Measurements from ENCODE around the gene WDR37.
A peak's percentile ranks its signal among the peaks of the same experiment; 100 is the strongest.
"Not testable (repeated sequence)": the region's sequence is repeated elsewhere in the genome, so short reads cannot be mapped to it uniquely, and the experiment has no call there.

The WDR37 gene

DNA sequence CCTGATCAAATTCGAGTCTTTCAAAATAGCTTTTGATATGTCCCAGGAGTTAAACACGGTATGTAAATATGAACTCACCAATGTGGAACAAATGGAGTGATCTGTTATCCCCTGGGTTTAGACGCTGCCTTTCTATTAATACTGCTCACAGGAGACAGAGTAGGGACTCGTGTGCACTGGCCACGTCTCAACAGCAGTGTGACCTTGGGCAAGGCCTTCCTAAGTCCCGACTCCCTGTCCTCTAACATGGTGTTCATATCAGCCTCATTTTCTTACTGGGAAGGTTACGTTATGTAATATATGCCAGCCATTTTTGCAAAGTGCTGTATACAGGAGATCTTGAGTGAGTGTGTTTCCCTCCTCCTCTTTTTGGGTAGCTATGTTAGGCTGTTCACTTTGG, 1.8 kb downstream of the WDR37 start:
- peak overlapping the region; percentile 1 for H3K9ac ChIP-seq (ENCODE audit: insufficient read length, low read depth)
- peaks cover 23% of the 10 kb centered on the region for H3K36me3 ChIP-seq (ENCODE audit: insufficient read depth, insufficient read length, low read length)
- H3K4me1 ChIP-seq (ENCODE audit: insufficient read depth, insufficient read length) = no peaks in the 10 kb centered on the region
- no peaks in the 10 kb centered on the region for H3K27me3 ChIP-seq (ENCODE audit: insufficient read depth, insufficient read length)
- no peak for TF ChIP-seq ZNF274 (IDR thresholded peaks at IDR 0.05; ENCODE audit: low read depth, low read length)
- no peak for TF ChIP-seq YY1 (IDR thresholded peaks at IDR 0.05; ENCODE audit: insufficient read depth, insufficient read length)
- TF ChIP-seq SUZ12 (IDR thresholded peaks at IDR 0.05; ENCODE audit: extremely low read depth, insufficient read depth, insufficient read length) = no peak
- H3K4me3 ChIP-seq (ENCODE audit: insufficient read length, low read depth) = no peak overlapping the region
- no peaks in the 10 kb centered on the region for H3K9me3 ChIP-seq (ENCODE audit: insufficient read depth, low read length)
- no peak for DNase-seq (ENCODE audit: low read depth, low spot score)

DNA sequence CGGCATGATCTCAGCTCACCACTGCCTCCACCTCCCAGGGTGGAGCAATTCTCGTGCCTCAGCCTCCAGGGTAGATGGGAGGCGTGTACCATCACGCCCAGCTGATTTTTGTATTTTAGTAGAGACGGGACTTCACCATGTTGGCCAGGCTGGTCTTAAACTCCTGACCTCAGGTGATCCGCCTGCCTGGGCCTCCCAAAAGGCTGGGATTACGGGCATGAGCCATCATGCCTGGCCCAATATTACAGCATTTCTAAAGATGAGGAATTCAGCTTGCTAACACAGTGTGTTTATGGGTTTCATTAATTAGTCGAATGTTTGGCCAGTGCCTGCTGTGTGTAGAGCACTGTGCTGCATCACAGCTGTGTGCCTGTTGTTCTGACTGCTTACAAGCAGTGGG, 3.7 kb downstream of the WDR37 start:
- no peak for DNase-seq (ENCODE audit: low read depth, low spot score)
- no peaks in the 10 kb centered on the region for H3K9me3 ChIP-seq (ENCODE audit: insufficient read depth, low read length)
- no peak overlapping the region for H3K9ac ChIP-seq (ENCODE audit: insufficient read length, low read depth)
- TF ChIP-seq ZNF274 (IDR thresholded peaks at IDR 0.05; ENCODE audit: low read depth, low read length) = no peak
- TF ChIP-seq YY1 (IDR thresholded peaks at IDR 0.05; ENCODE audit: insufficient read depth, insufficient read length) = no peak
- no peak for TF ChIP-seq SUZ12 (IDR thresholded peaks at IDR 0.05; ENCODE audit: extremely low read depth, insufficient read depth, insufficient read length)
- H3K4me1 ChIP-seq (ENCODE audit: insufficient read depth, insufficient read length) = no peaks in the 10 kb centered on the region
- H3K27me3 ChIP-seq (ENCODE audit: insufficient read depth, insufficient read length) = no peaks in the 10 kb centered on the region
- H3K4me3 ChIP-seq (ENCODE audit: insufficient read length, low read depth) = no peak overlapping the region
- peaks cover 4% of the 10 kb centered on the region for H3K36me3 ChIP-seq (ENCODE audit: insufficient read depth, insufficient read length, low read length)

DNA sequence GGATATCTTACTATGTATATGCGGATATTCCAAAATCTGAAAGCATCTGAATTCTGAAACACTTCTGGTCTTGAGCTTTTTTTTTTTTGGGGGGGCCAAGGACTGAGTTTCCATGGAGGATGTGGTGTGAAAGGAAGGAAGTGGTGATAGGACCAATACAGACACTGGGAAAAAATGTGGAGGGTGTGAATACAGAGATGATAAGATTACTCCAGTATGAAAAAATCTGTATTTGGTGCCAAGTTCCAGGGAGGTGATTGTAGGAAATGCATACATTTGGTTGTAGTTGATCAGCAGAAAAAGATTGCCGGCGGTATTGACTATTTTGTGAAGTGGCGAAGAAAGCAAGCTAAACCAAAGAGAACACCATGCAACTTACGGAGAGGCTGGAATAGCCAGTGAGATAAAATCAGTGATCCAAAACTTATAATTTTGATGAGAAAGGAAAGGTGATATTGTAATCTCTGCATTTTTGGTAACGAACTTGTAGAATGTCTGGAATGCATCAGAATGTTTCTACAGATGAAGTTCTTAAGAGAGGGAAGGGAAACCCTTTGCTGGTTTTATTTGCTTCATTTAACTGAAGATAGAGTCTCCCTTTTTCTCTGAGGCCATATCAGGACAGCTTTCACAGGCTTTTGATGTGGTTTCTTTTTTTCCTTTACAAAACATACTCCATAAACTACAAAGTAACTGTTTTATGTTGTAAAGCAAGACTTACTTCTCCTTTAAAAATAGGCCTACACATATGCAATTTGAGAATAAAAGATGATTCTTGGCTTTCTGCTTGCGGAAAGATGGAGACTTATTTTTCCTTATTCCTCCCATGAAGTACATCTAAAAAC, 6.0 kb downstream of the WDR37 start:
- TF ChIP-seq ZNF274 (IDR thresholded peaks at IDR 0.05; ENCODE audit: low read depth, low read length) = no peak
- no peak for TF ChIP-seq SUZ12 (IDR thresholded peaks at IDR 0.05; ENCODE audit: extremely low read depth, insufficient read depth, insufficient read length)
- no peak for TF ChIP-seq YY1 (IDR thresholded peaks at IDR 0.05; ENCODE audit: insufficient read depth, insufficient read length)
- no peak overlapping the region for H3K9ac ChIP-seq (ENCODE audit: insufficient read length, low read depth)
- H3K36me3 ChIP-seq (ENCODE audit: insufficient read depth, insufficient read length, low read length) = peaks cover 3% of the 10 kb centered on the region
- H3K27me3 ChIP-seq (ENCODE audit: insufficient read depth, insufficient read length) = no peaks in the 10 kb centered on the region
- DNase-seq (ENCODE audit: low read depth, low spot score) = no peak
- no peaks in the 10 kb centered on the region for H3K4me1 ChIP-seq (ENCODE audit: insufficient read depth, insufficient read length)
- no peaks in the 10 kb centered on the region for H3K9me3 ChIP-seq (ENCODE audit: insufficient read depth, low read length)
- H3K4me3 ChIP-seq (ENCODE audit: insufficient read length, low read depth) = no peak overlapping the region

DNA sequence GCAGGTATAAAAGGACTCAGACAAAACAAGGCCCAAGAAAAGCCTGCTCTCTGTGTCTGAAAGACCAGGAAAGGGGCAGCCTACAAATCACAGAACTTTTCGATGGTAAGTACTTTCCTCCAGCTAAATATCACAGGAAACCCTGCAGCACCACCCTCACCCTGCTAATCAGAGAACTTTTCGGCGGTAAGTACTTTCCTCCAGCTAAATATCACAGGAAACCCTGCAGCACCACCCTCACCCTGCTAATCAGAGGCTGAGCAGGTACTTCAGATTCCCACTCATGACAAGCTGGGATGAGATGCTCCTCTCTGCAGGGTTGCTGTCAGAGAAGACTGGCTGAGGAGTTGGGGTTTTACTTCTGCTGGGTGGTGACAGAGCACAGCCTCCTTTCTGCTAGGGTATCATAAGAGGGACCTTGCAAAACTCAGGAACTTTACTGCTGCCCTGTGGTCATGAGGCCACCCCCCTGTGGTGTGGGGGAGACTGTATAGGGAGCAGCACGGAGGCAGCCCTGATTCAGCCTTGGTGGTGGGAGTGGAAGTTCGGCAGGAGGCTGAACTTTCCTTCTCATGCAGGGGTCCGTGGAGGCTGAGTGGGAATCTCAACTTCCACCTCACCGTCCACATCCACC, 7.2 kb downstream of the WDR37 start:
- TF ChIP-seq ZNF274 (IDR thresholded peaks at IDR 0.05; ENCODE audit: low read depth, low read length) = no peak
- Histone ChIP-seq H3K9me3 (ENCODE audit: insufficient read depth, low read length) (no peaks in the 10 kb centered on the region), H3K4me1 (ENCODE audit: insufficient read depth, insufficient read length) (no peaks in the 10 kb centered on the region), H3K9ac (ENCODE audit: insufficient read length, low read depth) (no peak overlapping the region), H3K4me3 (ENCODE audit: insufficient read length, low read depth) (no peak overlapping the region), H3K27me3 (ENCODE audit: insufficient read depth, insufficient read length) (no peaks in the 10 kb centered on the region), H3K36me3 (ENCODE audit: insufficient read depth, insufficient read length, low read length) (no peaks in the 10 kb centered on the region)
- no peak for DNase-seq (ENCODE audit: low read depth, low spot score)

DNA sequence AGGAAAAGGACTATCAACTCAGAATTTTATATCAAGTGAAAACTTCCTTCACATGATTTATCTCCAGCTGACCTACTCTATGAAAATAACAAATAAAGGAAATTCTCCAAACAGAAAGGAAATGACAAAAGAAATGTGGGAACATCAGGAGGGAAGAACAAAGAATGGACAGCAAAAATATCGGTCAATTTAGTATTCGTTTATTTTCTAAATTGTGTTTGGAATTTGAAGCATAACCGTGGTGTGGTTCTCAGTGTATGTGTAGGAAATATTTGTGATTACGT, 8.7 kb downstream of the WDR37 start:
- H3K4me1 ChIP-seq (ENCODE audit: insufficient read depth, insufficient read length) = no peaks in the 10 kb centered on the region
- H3K4me3 ChIP-seq (ENCODE audit: insufficient read length, low read depth) = no peak overlapping the region
- no peak overlapping the region for H3K9ac ChIP-seq (ENCODE audit: insufficient read length, low read depth)
- no peaks in the 10 kb centered on the region for H3K9me3 ChIP-seq (ENCODE audit: insufficient read depth, low read length)
- no peaks in the 10 kb centered on the region for H3K27me3 ChIP-seq (ENCODE audit: insufficient read depth, insufficient read length)
- no peaks in the 10 kb centered on the region for H3K36me3 ChIP-seq (ENCODE audit: insufficient read depth, insufficient read length, low read length)
- no peak for DNase-seq (ENCODE audit: low read depth, low spot score)
- TF ChIP-seq SUZ12 (IDR thresholded peaks at IDR 0.05; ENCODE audit: extremely low read depth, insufficient read depth, insufficient read length) (no peak), ZNF274 (IDR thresholded peaks at IDR 0.05; ENCODE audit: low read depth, low read length) (no peak), YY1 (IDR thresholded peaks at IDR 0.05; ENCODE audit: insufficient read depth, insufficient read length) (no peak)

DNA sequence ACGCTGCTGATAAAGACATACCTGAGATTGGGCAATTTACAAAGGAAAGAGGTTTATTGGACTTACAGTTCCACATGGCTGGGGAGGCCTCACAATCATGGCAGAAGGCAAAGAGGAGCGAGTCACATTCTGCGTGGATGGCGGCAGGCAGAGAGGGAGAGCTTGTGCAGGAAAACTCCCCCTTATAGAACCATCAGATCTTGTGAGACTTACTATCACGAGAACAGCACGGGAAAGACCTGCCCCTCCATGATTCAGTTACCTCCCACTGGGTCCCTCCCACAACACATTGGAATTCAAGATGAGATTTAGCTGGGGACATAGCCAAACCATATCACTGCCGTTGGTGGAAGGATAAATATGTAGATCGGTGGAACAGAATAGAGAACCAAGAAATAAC, 10.5 kb downstream of the WDR37 start:
- H3K9ac ChIP-seq (ENCODE audit: insufficient read length, low read depth); H3K36me3 ChIP-seq (ENCODE audit: insufficient read depth, insufficient read length, low read length); DNase-seq (ENCODE audit: low read depth, low spot score); H3K27me3 ChIP-seq (ENCODE audit: insufficient read depth, insufficient read length); H3K9me3 ChIP-seq (ENCODE audit: insufficient read depth, low read length); H3K4me3 ChIP-seq (ENCODE audit: insufficient read length, low read depth); H3K4me1 ChIP-seq (ENCODE audit: insufficient read depth, insufficient read length): not testable (repeated sequence)

DNA sequence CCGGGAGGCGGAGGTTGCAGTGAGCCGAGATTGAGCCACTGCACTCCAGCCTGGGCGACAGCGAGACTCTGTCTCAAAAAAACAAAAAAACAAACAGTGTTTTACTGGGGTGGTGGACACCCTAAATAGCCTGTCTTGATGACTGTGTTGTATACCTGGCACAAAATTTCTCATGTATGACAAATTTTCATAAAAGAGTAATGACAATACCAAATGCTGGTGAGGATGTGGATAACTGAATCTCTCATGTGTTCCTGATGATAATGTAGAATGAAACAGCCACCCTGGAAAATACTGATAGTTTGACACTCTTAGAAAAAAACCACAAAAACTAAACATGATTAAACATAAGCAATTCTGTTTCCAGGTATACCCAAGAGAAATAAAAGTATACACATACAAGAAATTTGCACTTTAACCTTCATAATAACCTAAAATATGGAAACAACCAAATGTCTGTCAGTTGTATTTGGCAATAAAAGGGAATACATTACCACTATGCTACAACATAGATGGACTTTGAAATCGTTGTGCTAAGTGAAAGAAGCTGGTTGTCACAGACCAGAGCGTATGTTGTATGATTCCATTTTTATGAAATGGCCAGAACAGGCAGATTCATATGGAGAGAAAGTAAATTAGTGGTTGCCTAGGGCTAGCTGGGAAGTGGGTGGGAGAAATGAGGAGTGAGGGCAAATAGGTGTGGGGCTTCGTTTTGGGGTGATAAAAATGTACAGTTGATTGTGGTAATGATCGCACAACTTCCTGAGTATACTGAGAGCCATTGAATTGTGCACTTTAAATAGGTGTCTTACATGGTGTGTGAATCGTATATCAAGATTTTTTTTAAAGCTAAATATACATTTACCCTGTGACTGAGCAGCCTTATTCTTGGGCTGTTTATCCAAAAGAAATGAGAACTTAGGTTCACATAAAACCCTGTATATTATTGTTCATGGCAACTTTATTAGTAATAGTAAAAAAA, 12.5 kb downstream of the WDR37 start:
- DNase-seq (ENCODE audit: low read depth, low spot score) = no peak
- Histone ChIP-seq H3K36me3 (ENCODE audit: insufficient read depth, insufficient read length, low read length) (peaks cover 11% of the 10 kb centered on the region), H3K9ac (ENCODE audit: insufficient read length, low read depth) (no peak overlapping the region), H3K27me3 (ENCODE audit: insufficient read depth, insufficient read length) (no peaks in the 10 kb centered on the region), H3K9me3 (ENCODE audit: insufficient read depth, low read length) (no peaks in the 10 kb centered on the region), H3K4me3 (ENCODE audit: insufficient read length, low read depth) (no peak overlapping the region), H3K4me1 (ENCODE audit: insufficient read depth, insufficient read length) (no peaks in the 10 kb centered on the region)
- TF ChIP-seq ZNF274 (IDR thresholded peaks at IDR 0.05; ENCODE audit: low read depth, low read length) (no peak), YY1 (IDR thresholded peaks at IDR 0.05; ENCODE audit: insufficient read depth, insufficient read length) (no peak), SUZ12 (IDR thresholded peaks at IDR 0.05; ENCODE audit: extremely low read depth, insufficient read depth, insufficient read length) (no peak)

All from NT2/D1 (cell line).